H9 (cell line): ENCODE data around the gene IL1RL2. TPM values are rescaled to one million over a fixed set of nuclear protein-coding genes. Genes with fewer than 3 reads are reported as not detected.

ENCODE experiments used
- DNase-seq: peaks from one replicate; pipeline ENCODE4 v3.0.0-alpha.2; 2017
- H2AFZ ChIP-seq: one replicate; pipeline ENCODE4 v1.6.1; 2013; ENCODE audit warnings: mild to moderate bottlenecking, low read length, control low read depth, moderate library complexity
- H2AK5ac ChIP-seq: 2 replicates; pipeline ENCODE4 v1.6.1; 2013; ENCODE audit warnings: low read length, control low read depth, mixed read lengths; ENCODE audit not compliant: insufficient read length
- H2BK120ac ChIP-seq: one replicate; pipeline ENCODE4 v1.6.1; 2013; ENCODE audit warnings: low read depth, mild to moderate bottlenecking, low read length, control low read depth, inconsistent platforms; ENCODE audit not compliant: poor library complexity, severe bottlenecking
- H2BK12ac ChIP-seq: 2 replicates; pipeline ENCODE4 v1.6.1; 2013; ENCODE audit warnings: low read length, control low read depth, mixed read lengths, low read depth; ENCODE audit not compliant: insufficient read length
- H2BK15ac ChIP-seq: 2 replicates; pipeline ENCODE4 v1.6.1; 2013; ENCODE audit warnings: low read depth, low read length, control low read depth
- H2BK20ac ChIP-seq: one replicate; pipeline ENCODE4 v1.6.1; 2013; ENCODE audit warnings: low read depth, mild to moderate bottlenecking, low read length, control low read depth, inconsistent platforms; ENCODE audit not compliant: poor library complexity, severe bottlenecking
- H2BK5ac ChIP-seq: 2 replicates; pipeline ENCODE4 v1.6.1; 2013; ENCODE audit warnings: low read length, control low read depth, mixed read lengths; ENCODE audit not compliant: insufficient read length
- H3K14ac ChIP-seq: 2 replicates; pipeline ENCODE4 v1.6.1; 2013; ENCODE audit warnings: low read length, control low read depth; ENCODE audit not compliant: insufficient read depth
- H3K18ac ChIP-seq: 2 replicates; pipeline ENCODE4 v1.6.1; 2013; ENCODE audit warnings: low read depth, mild to moderate bottlenecking, mixed read lengths, low read length, control low read depth; ENCODE audit not compliant: insufficient read length
- H3K23ac ChIP-seq: 2 replicates; pipeline ENCODE4 v1.6.1; 2013; ENCODE audit warnings: low read length, control low read depth, mixed read lengths, low read depth; ENCODE audit not compliant: insufficient read length
- H3K23me2 ChIP-seq: 2 replicates; pipeline ENCODE4 v1.6.1; 2013; ENCODE audit warnings: low read depth, mild to moderate bottlenecking, mixed read lengths, low read length, control low read depth; ENCODE audit not compliant: insufficient read length, poor library complexity, severe bottlenecking
- H3K27ac ChIP-seq: 2 replicates; pipeline ENCODE4 v1.5.1; 2013; ENCODE audit warnings: low read length, control low read depth, mixed read lengths, low read depth; ENCODE audit not compliant: insufficient read length
- H3K27me3 ChIP-seq: 2 replicates; pipeline ENCODE4 v1.6.1; 2013; ENCODE audit warnings: low read length, control low read depth, inconsistent platforms; ENCODE audit not compliant: insufficient read depth
- H3K4ac ChIP-seq: 2 replicates; pipeline ENCODE4 v1.6.1; 2013; ENCODE audit warnings: low read depth, mild to moderate bottlenecking, control low read depth, inconsistent platforms, low read length, moderate library complexity
- H3K4me1 ChIP-seq: 2 replicates; pipeline ENCODE4 v1.6.1; 2013; ENCODE audit warnings: low read length, control low read depth, inconsistent platforms; ENCODE audit not compliant: insufficient read depth
- H3K4me2 ChIP-seq: 2 replicates; pipeline ENCODE4 v1.6.1; 2013; ENCODE audit warnings: low read length, control low read depth, mixed read lengths; ENCODE audit not compliant: insufficient read length, insufficient read depth
- H3K56ac ChIP-seq: 2 replicates; pipeline ENCODE4 v1.6.1; 2013; ENCODE audit warnings: low read depth, mild to moderate bottlenecking, mixed read lengths, low read length, control low read depth; ENCODE audit not compliant: insufficient read length
- H3K79me1 ChIP-seq: 2 replicates; pipeline ENCODE4 v1.6.1; 2013; ENCODE audit warnings: low read depth, mild to moderate bottlenecking, moderate library complexity, low read length, control low read depth, inconsistent platforms; ENCODE audit not compliant: insufficient read depth, poor library complexity, severe bottlenecking
- H3K79me2 ChIP-seq: 2 replicates; pipeline ENCODE4 v1.6.1; 2013; ENCODE audit warnings: low read length, control low read depth, inconsistent platforms; ENCODE audit not compliant: insufficient read depth
- H3K9ac ChIP-seq: 2 replicates; pipeline ENCODE4 v1.6.1; 2013; ENCODE audit warnings: low read length, control low read depth, mixed read lengths; ENCODE audit not compliant: insufficient read length; ENCODE audit errors: extremely low read depth
- H3K9me3 ChIP-seq: one replicate; pipeline ENCODE4 v1.6.1; 2013; ENCODE audit warnings: low read depth, low read length, inconsistent platforms; ENCODE audit not compliant: control insufficient read depth
- H3T11ph ChIP-seq: one replicate; pipeline ENCODE4 v1.6.1; 2013; ENCODE audit warnings: mild to moderate bottlenecking, low read length, control low read depth, inconsistent platforms
- H4K20me1 ChIP-seq: one replicate; pipeline ENCODE4 v1.6.1; 2013; ENCODE audit not compliant: control insufficient read depth, insufficient read length, insufficient read depth
- H4K5ac ChIP-seq: 2 replicates; pipeline ENCODE4 v1.6.1; 2013; ENCODE audit warnings: low read depth, mild to moderate bottlenecking, mixed read lengths, low read length, control low read depth; ENCODE audit not compliant: insufficient read length
- H4K8ac ChIP-seq: replicated peaks from 2 replicates; pipeline ENCODE4 v1.6.1; 2013; ENCODE audit warnings: low read length, control low read depth, mixed read lengths, low read depth; ENCODE audit not compliant: insufficient read length
- H4K91ac ChIP-seq: 2 replicates; pipeline ENCODE4 v1.6.1; 2013; ENCODE audit warnings: low read depth, mild to moderate bottlenecking, moderate library complexity, mixed read lengths, low read length, control low read depth; ENCODE audit not compliant: insufficient read length
- H3K27ac Mint-ChIP-seq, 3 experiments: 2 replicates in 2 of 3; 3 replicates in 1 of 3; pipeline ENCODE4 v1.8.0; 2020 to 2021; ENCODE audit warnings: mixed read lengths in 3 of 3, mild to moderate bottlenecking in 1 of 3, moderate library complexity in 1 of 3
- H3K27me3 Mint-ChIP-seq: 2 replicates; pipeline ENCODE4 v1.8.0; 2021; ENCODE audit warnings: low read depth, mild to moderate bottlenecking, moderate library complexity, mixed read lengths
- H3K36me3 Mint-ChIP-seq, 3 experiments: 2 replicates in 2 of 3; 3 replicates in 1 of 3; pipeline ENCODE4 v1.8.0; 2020 to 2021; ENCODE audit warnings: low read depth in 3 of 3, mixed read lengths in 3 of 3; ENCODE audit not compliant: insufficient read depth in 1 of 3
- H3K4me1 Mint-ChIP-seq, 2 experiments: 2 replicates each; pipeline ENCODE4 v1.8.0; 2020; ENCODE audit warnings: mixed read lengths in 2 of 2
- H3K4me3 Mint-ChIP-seq, 2 experiments: 2 replicates in 1 of 2; 3 replicates in 1 of 2; pipeline ENCODE4 v1.8.0; 2020 to 2021; ENCODE audit warnings: mild to moderate bottlenecking in 2 of 2, mixed read lengths in 2 of 2, moderate library complexity in 1 of 2
- H3K9me3 Mint-ChIP-seq, 2 experiments: 2 replicates in 1 of 2; 3 replicates in 1 of 2; pipeline ENCODE4 v1.8.0; 2020; ENCODE audit warnings: mild to moderate bottlenecking in 2 of 2, mixed read lengths in 2 of 2, moderate library complexity in 1 of 2
- CTCF ChIP-seq: fragments of 200-600 bp; sonication (generic); conservative IDR thresholded peaks from 3 replicates; pipeline ENCODE4 v1.8.0; 2021; ENCODE audit warnings: antibody characterized with exemption, mild to moderate bottlenecking
- WGBS: extraction: QIAGEN DNeasy Blood & Tissue Kit; methylation state at CpG from one replicate; pipeline ENCODE4 v1.1.7; 2013; ENCODE audit warnings: missing lambda C conversion rate, low lambda C conversion rate, mixed read lengths; ENCODE audit not compliant: insufficient read length; ENCODE audit errors: extremely low coverage; 5-methylcytosine and 5-hydroxymethylcytosine counted together
- total RNA-seq: library from RNA; stranded (reverse); gene quantifications from 2 replicates; pipeline ENCODE4 v1.2.1, GENCODE V29; 2021

The IL1RL2 gene
- total RNA-seq, 1 experiment from 2014 or later: not detected

- H3K9ac ChIP-seq: no peak overlapping the region
- H4K91ac ChIP-seq: no peak overlapping the region
- no peak overlapping the region for H2BK5ac ChIP-seq
- no peak for TF ChIP-seq CTCF
- no peak overlapping the region for H3K56ac ChIP-seq
- no peak overlapping the region for H2BK12ac ChIP-seq
- Mint-ChIP-seq H3K4me1 (no peaks in the 10 kb centered on the region; a peak in 1 of 4 replicates), H3K9me3 (no peaks in the 10 kb centered on the region), H3K27me3 (peaks cover 6% of the 10 kb centered on the region), H3K4me3 (no peak overlapping the region), H3K27ac (no peak overlapping the region), H3K36me3 (no peaks in the 10 kb centered on the region)
- H3K27me3 ChIP-seq: no peaks in the 10 kb centered on the region; the same call in 1 of the 2 replicates
- H2AFZ ChIP-seq: no peak overlapping the region
- no peak overlapping the region for H4K5ac ChIP-seq
- no peak overlapping the region for H3K4ac ChIP-seq
- H2AK5ac ChIP-seq: no peak overlapping the region
- no peak overlapping the region for H3K14ac ChIP-seq
- no peaks in the 10 kb centered on the region for H3K23me2 ChIP-seq
- no peaks in the 10 kb centered on the region for H3K4me1 ChIP-seq
- no CpG with 5 or more reads among the region's 1 CpG for WGBS
- H3K27ac ChIP-seq: no peak overlapping the region
- no peaks in the 10 kb centered on the region for H3K79me2 ChIP-seq
- H4K8ac ChIP-seq: no peak overlapping the region
- no peak overlapping the region for H3K23ac ChIP-seq
- no peak overlapping the region for H3K18ac ChIP-seq
- no peak overlapping the region for H3T11ph ChIP-seq
- H2BK120ac ChIP-seq: no peak overlapping the region
- no peaks in the 10 kb centered on the region for H3K9me3 ChIP-seq
- H4K20me1 ChIP-seq: no peaks in the 10 kb centered on the region
- no peaks in the 10 kb centered on the region for H3K79me1 ChIP-seq
- no peak overlapping the region for H2BK15ac ChIP-seq
- no peak overlapping the region for H2BK20ac ChIP-seq
- H3K4me2 ChIP-seq: no peak overlapping the region
- DNase-seq: no peak
Observed at GRCh38 chr2:102180687-102180999, 6.2 kb upstream of the IL1RL2 start.
